OCI-LY7 (cell line): ENCODE measurements around the gene PKM. TPM values are rescaled to one million over a fixed set of nuclear protein-coding genes. Genes with fewer than 3 reads are reported as not detected.

Source experiments
- BruUV-seq: library from RNA; stranded (reverse); fragments of 400-500 nt; replicated peaks from 2 replicates; lab custom pipeline; 2021; lab: Mats Ljungman, UMichigan
- CTCF ChIA-PET: fragments of 300-600 bp; sonication (Branson Sonifier 250); formaldehyde crosslinking; loops from one replicate; lab custom pipeline; 2022; ENCODE audit warnings: antibody characterized with exemption; ENCODE audit not compliant: unreplicated experiment; lab: Charles Lee
- POLR2A ChIA-PET: fragments of 300-600 bp; sonication (Branson Sonifier 250); formaldehyde crosslinking; loops from one replicate; lab custom pipeline; 2022; ENCODE audit warnings: antibody characterized with exemption; lab: Charles Lee
- DNase-seq: peaks from one replicate; pipeline ENCODE4 v3.0.0-alpha.2; 2015; ENCODE audit warnings: low spot score
- H2AFZ ChIP-seq: fragments of 200-600 bp; sonication (generic), shearing (Covaris generic); 2 replicates; pipeline ENCODE4 v1.6.1; 2014; ENCODE audit warnings: mild to moderate bottlenecking, antibody characterized with exemption, low read length, moderate library complexity
- H3K27ac ChIP-seq: fragments of 200-600 bp; sonication (generic); 2 replicates; pipeline ENCODE4 v1.5.1; 2014; ENCODE audit warnings: mixed run types, low read depth, mild to moderate bottlenecking, moderate library complexity, low read length, inconsistent platforms; ENCODE audit not compliant: poor library complexity, severe bottlenecking
- H3K36me3 ChIP-seq: fragments of 200-600 bp; sonication (generic); 2 replicates; pipeline ENCODE4 v1.6.1; 2014; ENCODE audit warnings: mild to moderate bottlenecking, antibody characterized with exemption, low read length, moderate library complexity, mixed read lengths; ENCODE audit not compliant: insufficient read depth
- H3K4me1 ChIP-seq: fragments of 200-600 bp; sonication (generic); 2 replicates; pipeline ENCODE4 v1.5.1; 2014; ENCODE audit warnings: mild to moderate bottlenecking, low read length; ENCODE audit not compliant: insufficient read depth, poor library complexity, severe bottlenecking
- H3K4me2 ChIP-seq: fragments of 200-600 bp; sonication (generic); 2 replicates; pipeline ENCODE4 v1.6.1; 2014; ENCODE audit warnings: mild to moderate bottlenecking, low read length
- H3K4me3 ChIP-seq: fragments of 200-600 bp; sonication (generic); 2 replicates; pipeline ENCODE4 v1.5.1; 2014; ENCODE audit warnings: mild to moderate bottlenecking, low read depth, low read length; ENCODE audit not compliant: poor library complexity, severe bottlenecking
- H3K79me2 ChIP-seq: fragments of 200-600 bp; sonication (generic); 2 replicates; pipeline ENCODE4 v1.6.1; 2016; ENCODE audit warnings: low read depth, mild to moderate bottlenecking, low read length, moderate library complexity, mixed read lengths; ENCODE audit not compliant: insufficient read depth
- H3K9me2 ChIP-seq: fragments of 200-600 bp; sonication (generic); 2 replicates; pipeline ENCODE4 v1.6.1; 2016; ENCODE audit warnings: mild to moderate bottlenecking, low read length, mixed read lengths; ENCODE audit not compliant: insufficient read depth
- H3K9me3 ChIP-seq: fragments of 200-600 bp; sonication (generic); 2 replicates; pipeline ENCODE4 v1.6.1; 2014; ENCODE audit warnings: mild to moderate bottlenecking, mixed run types, low read length, mixed read lengths
- H4K20me1 ChIP-seq: fragments of 200-600 bp; sonication (generic); 2 replicates; pipeline ENCODE4 v1.6.1; 2014; ENCODE audit warnings: mild to moderate bottlenecking, antibody characterized with exemption, low read length, moderate library complexity, mixed read lengths; ENCODE audit not compliant: insufficient read depth
- EZH2phosphoT487 ChIP-seq: fragments of 200-600 bp; sonication (generic); IDR thresholded peaks from 2 replicates; pipeline ENCODE4 v1.6.1; 2018; ENCODE audit warnings: low read depth, borderline replicate concordance, mild to moderate bottlenecking, mixed run types, antibody characterized with exemption, low read length, moderate library complexity, mixed read lengths
- intact Hi-C: fragments of 100-400 bp; cut with micrococcal nuclease; formaldehyde crosslinking; loops from one replicate; pipeline ENCODE4 v1.10.0; 2022; ENCODE audit not compliant: unreplicated experiment
- total RNA-seq, 2 experiments: library from RNA; depleted of rRNA in 1 of 2; stranded (reverse); fragments of >200 nt in 1 of 2; shearing (Covaris generic) in 1 of 2; gene quantifications; 2 replicates each; pipeline ENCODE4 v1.2.3, GENCODE V29; 2014 to 2022
- TF ChIP-seq, protein P1 (sequence below): fragments of 200-600 bp; sonication (generic); conservative IDR thresholded peaks from 2 replicates; pipeline ENCODE4 v1.5.1; 2014; ENCODE audit warnings: mild to moderate bottlenecking, antibody characterized with exemption, low read length, moderate library complexity, mixed read lengths

PKM gene
- total RNA-seq, 2 experiments from 2014 or later = 917 to 1,131 TPM

GRCh38 chr15:72272997-72273352, 42.0 kb upstream of the PKM start:
- Histone ChIP-seq H3K9me3 (no peaks in the 10 kb centered on the region), H3K4me2 (peak overlapping the region; percentile 82), H3K27ac (peak overlapping the region; percentile 32), H3K36me3 (peaks cover 16% of the 10 kb centered on the region; the same call in 1 of the 2 replicates), H3K9me2 (no peaks in the 10 kb centered on the region), H3K79me2 (peaks cover 22% of the 10 kb centered on the region), H4K20me1 (no peaks in the 10 kb centered on the region), H3K4me3 (peak overlapping the region; percentile 97), H2AFZ (peak overlapping the region; percentile 96), H3K4me1 (peaks cover 25% of the 10 kb centered on the region)
- ChIA-PET POLR2A (interaction anchor here (1.1 to 1.9 kb wide), 4 partner anchors 28 to 45 kb away, joined by 5 to 8 read pairs (median 7); no protein-coding TSS in a partner anchor), CTCF (interaction anchor here (0.5 kb wide), 2 partner anchors 38 to 97 kb away, joined by 4 read pairs; no protein-coding TSS in a partner anchor)
- TSS peak; percentile 94 for BruUV-seq
- no peak for TF ChIP-seq EZH2phosphoT487
- TF ChIP-seq, protein P1, sequence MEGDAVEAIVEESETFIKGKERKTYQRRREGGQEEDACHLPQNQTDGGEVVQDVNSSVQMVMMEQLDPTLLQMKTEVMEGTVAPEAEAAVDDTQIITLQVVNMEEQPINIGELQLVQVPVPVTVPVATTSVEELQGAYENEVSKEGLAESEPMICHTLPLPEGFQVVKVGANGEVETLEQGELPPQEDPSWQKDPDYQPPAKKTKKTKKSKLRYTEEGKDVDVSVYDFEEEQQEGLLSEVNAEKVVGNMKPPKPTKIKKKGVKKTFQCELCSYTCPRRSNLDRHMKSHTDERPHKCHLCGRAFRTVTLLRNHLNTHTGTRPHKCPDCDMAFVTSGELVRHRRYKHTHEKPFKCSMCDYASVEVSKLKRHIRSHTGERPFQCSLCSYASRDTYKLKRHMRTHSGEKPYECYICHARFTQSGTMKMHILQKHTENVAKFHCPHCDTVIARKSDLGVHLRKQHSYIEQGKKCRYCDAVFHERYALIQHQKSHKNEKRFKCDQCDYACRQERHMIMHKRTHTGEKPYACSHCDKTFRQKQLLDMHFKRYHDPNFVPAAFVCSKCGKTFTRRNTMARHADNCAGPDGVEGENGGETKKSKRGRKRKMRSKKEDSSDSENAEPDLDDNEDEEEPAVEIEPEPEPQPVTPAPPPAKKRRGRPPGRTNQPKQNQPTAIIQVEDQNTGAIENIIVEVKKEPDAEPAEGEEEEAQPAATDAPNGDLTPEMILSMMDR = no peak; the same call in 1 of the 2 replicates
- intact Hi-C loops = loop anchor here (1.0 to 5.0 kb wide), 6 partner anchors 42 to 509 kb away; partner anchors contain the start of genes ADPGK, ARIH1, GRAMD2A and MYO9A
- DNase-seq = no peak

DNA sequence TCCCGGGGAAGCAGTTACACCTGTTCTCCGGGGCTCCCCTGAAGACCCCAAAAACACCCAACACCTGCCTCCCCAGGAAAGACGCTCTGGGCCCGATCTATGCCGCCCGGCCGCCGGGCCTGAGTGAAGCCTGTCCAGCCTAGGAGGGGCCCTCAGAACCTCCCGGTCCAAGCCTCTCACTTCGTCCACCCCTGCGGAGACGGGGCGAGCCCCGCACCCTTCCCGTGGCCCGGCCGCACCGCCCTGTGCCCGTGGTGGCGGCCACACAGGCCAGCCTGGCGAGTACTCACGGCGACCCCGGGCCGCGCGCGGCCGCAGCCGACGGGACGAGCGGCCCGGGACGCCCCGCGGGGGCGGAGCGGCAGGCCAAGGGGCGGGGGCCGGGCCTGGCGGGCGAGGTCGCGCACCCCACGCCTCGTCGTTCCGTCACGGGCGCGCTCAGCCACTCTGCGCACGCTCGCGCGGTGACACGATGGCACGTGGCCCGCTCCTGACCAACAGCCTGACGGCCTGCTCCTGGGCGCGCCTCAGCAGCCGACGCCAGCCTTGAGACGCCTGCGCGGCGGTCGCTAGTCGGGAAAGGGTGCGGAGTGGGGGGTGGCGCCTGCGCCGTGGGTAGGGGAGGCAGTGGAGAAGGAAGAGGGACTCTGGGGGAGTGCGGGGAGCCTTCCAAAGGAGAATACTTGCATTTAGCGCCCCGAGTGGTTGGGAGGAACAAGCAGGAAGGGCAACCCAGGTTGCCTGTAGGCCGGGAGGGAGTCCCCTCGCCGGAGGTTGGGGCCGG, 41.4 kb upstream of the PKM start, which contains the start of gene PARP6:
Gene PARP6, minus strand, starts transcription at position 342 of the 784 bp plus-strand sequence. CDS start 5,077 bp downstream, outside the sequence.
- peaks cover 22% of the 10 kb centered on the region for H3K79me2 ChIP-seq
- peaks cover 20% of the 10 kb centered on the region for H3K36me3 ChIP-seq
- ChIA-PET CTCF (interaction anchor here (0.5 kb wide), 1 partner anchor 98 kb away, joined by 4 read pairs; no protein-coding TSS in a partner anchor), POLR2A (interaction anchor here (1.1 to 1.9 kb wide), 3 partner anchors 28 to 45 kb away, joined by 6 to 8 read pairs (median 8); no protein-coding TSS in a partner anchor)
- peak within 1 kb of the TSS; percentile 42 for H3K27ac ChIP-seq
- TF ChIP-seq, protein P1 = peak; percentile 78
- TF ChIP-seq EZH2phosphoT487 = no peak
- peak within 1 kb of the TSS; percentile 97 for H3K4me3 ChIP-seq
- peak within 1 kb of the TSS; percentile 96 for H2AFZ ChIP-seq
- no peaks in the 10 kb centered on the region for H3K9me3 ChIP-seq
- peak within 1 kb of the TSS; percentile 82 for H3K4me2 ChIP-seq
- peaks cover 25% of the 10 kb centered on the region for H3K4me1 ChIP-seq
- BruUV-seq = no TSS peak
- no peaks in the 10 kb centered on the region for H4K20me1 ChIP-seq
- H3K9me2 ChIP-seq = no peaks in the 10 kb centered on the region
- intact Hi-C loops = loop anchor here (1.0 to 5.0 kb wide), 6 partner anchors 41 to 510 kb away; partner anchors contain the start of genes ADPGK, ARIH1, GRAMD2A and MYO9A
- peak; percentile 97 for DNase-seq
